GF-D8 (cell line): ENCODE results near the gene RPE.

Experiments
- DNase-seq: peaks from one replicate; lab custom pipeline; 2025; lab: John Stamatoyannopoulos, UW

The RPE gene

GRCh38 chr2:210000464-210001324, 1.7 kb upstream of the RPE start:
- no peak for DNase-seq

GRCh38 chr2:210003359-210003758, 921 bp downstream of the RPE start:
- DNase-seq, result peak; percentile 71

- no peak for DNase-seq
Measured at GRCh38 chr2:210004881-210005280, 2.4 kb downstream of the RPE start.

DNA sequence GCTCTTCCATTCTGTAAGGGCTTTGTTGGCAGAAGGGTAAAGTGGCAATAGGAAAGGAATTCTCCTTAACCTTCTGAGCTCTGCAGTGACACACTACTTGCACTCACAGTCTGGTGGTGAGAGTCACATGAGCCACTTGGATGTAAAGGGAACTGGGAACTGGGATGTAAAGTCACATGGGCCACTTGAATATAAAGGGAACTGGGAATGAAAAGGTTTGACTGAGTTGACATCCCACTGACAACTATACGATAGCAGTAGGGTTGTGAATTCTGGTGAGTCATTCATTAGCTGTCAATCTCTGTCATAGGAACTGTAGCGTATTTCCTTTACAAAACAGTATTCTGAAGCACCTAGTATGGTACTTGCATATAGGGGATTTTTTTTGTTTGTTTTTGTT, 5.5 kb downstream of the RPE start:
- DNase-seq, result no peak

GRCh38 chr2:210009126-210009525, 6.7 kb downstream of the RPE start:
- no peak for DNase-seq

DNA sequence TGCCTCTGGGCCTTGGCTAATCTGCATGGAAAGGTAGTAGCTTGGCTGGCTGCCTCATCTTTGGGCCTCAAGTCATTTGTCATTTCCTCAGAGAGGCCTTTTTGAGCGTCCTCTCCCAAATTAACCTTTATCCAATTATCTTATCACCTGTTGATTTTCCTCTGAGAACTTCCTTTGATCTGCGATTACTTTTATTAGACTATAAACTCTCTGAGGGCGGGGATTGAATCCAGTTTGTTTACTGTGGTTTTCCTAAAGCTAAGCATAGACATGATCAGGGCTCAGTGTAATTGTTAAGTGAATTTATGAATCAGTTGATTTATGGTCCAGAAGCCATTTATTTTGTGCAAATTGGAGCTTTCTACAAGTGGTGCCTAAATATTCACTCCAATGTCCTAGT, 7.5 kb downstream of the RPE start:
- no peak for DNase-seq

GRCh38 chr2:210020138-210020537, 17.7 kb downstream of the RPE start:
- no peak for DNase-seq

DNA sequence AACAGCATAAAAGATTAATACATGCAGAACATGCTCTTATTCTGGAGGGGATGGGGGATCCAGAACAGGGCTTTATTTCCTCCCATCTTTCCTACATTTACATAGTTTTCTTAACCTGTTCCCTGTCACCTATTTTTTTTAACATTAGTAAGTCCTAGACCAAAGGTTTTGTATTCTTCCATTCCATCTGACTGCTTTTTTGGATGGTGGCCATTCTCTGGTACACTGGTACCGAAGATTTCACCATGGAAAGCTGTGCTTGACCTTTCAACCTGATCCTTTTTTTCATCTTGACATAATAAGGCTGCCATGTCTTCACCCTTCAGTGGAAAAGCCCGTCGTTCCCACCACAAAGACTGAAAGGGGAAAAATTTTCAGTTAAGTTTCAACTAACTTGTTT, 20.4 kb downstream of the RPE start:
- DNase-seq, result no peak

DNA sequence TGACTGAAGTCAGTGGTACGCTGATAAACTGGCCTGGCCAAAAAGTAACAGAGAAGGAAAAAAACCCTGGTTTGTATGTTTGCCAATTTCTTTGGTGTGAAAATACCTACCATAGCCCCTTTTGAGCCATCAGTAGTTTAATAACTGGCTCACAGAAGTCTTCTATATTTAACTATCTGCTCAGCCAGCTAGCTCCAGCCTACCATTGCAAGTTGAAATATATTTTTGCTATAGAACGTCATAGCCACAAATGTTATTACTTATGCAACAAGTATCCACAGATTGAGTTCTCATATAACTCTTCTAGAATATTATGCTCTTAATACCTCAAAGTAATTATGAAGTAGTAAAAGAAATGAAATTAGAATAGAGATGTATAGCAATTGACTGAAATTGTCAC, 25.2 kb downstream of the RPE start:
- DNase-seq, result no peak

GRCh38 chr2:210028178-210028577, 25.7 kb downstream of the RPE start:
- DNase-seq, result no peak

- no peak for DNase-seq
Measured at GRCh38 chr2:210034087-210034683, 31.7 kb downstream of the RPE start.

DNA sequence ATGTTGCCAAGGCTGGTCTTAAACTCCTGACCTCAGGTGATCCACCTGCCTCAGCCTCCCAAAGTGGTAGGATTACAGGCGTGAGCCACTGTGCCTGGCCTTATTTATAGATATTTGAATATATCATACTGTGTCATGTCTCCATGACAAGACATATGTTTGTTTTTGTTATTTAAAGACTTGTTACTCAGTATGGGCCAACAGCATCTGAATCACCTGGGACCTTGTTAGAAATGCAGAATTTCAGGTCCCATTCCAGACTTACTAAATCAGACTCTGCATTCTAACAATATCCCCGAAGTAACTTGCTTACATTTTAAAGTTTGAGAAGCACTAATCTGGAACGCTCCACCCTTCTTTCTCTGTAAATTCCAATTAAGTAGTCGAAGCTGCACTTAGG, 33.2 kb downstream of the RPE start:
- no peak for DNase-seq

GRCh38 chr2:210038078-210038477, 35.6 kb downstream of the RPE start:
- no peak for DNase-seq

GRCh38 chr2:210046851-210047500, 44.5 kb downstream of the RPE start:
- DNase-seq, result no peak

DNA sequence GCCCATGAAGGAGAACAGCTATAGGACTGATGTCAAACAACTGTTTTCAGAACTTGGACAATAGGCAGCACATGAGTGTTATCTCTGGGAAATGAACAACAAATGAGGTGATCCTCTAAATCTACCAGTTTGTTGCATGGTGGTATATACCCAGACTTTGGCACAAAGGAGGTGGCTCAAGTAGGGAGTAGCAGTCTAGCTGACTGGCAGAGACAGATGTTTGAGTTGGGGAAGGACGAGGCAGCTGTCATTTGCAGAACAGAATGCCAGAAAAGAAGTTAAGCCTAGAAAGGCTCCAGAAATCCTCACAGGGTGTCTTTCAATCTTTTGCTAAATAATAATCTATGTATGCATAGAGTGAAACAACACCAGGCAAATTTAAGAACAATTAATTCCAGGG, 47.4 kb downstream of the RPE start:
- no peak for DNase-seq

- no peak for DNase-seq
Measured at GRCh38 chr2:210050885-210051284, 48.4 kb downstream of the RPE start.

GRCh38 chr2:210054696-210055095, 52.3 kb downstream of the RPE start:
- no peak for DNase-seq

DNA sequence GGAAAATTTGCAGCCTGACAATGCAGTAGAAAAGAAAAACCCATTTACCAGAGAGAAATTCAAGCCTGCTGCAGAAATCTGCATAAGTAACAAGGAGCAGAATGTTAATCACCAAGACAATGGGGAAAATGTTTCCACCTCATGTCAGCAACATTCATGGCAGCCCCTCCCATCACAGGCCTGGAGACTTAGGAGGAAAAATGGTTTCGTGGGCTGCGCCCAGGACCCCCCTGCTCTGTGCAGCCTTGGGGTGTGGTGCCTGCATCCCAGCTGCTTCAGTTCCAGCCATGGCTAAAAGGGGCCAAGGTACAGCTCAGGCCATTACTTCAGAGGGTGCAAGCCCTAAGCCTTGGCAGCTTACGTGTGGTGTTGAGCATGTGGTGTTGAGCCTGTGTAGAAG, 53.4 kb downstream of the RPE start:
- DNase-seq, result no peak

GRCh38 chr2:210063306-210063705, 60.9 kb downstream of the RPE start:
- no peak for DNase-seq
